ENCODE results near the gene ANKH.
"Not testable (repeated sequence)": the region's sequence is repeated elsewhere in the genome, so short reads cannot be mapped to it uniquely, and the experiment has no call there.

The ANKH gene

DNA sequence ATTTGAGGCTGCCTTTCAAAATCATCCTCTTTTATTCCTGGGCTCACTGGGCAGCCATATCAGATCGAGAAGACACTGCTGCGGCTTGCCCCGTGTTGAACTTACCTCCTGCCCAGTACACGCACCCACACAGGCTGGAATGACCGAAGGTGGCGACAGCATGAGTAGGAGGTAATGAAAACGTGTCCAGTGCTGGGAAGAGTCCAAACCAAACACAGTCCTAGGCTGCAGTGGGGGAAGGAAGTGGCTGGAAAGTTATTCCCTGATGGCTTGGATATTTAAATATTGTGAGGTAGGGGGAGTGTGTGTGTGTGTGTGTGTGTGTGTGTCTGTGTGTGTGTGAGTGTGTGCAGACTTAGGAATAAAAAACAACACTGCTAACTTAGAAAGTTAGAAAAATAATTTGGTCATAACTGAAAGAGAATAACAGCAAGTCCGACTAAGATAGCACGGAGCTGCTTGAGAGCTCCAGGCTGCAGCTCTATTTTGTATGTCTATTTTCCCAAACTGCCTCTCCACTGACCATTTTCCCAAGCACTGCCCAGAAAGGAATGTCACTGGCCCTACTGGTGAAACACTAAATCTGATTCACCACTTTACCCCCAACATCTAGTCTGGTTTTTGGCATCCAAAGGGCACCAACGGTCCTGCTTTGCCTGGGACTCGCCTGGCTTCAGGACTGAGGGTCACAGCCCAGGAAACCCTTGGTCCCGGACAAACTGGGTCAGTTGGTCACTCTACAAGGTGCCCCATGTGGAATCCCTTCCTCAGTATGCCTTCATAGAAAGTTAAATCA lies 41.2 kb downstream of the ANKH start:
- DNase-seq (ENCODE audit: low read depth in 4 of 4, low spot score in 1 of 4), result no peak

GRCh38 chr5:14829396-14829795 lies 42.2 kb downstream of the ANKH start:
- no peak for DNase-seq (ENCODE audit: low read depth in 4 of 4, low spot score in 1 of 4)

DNA sequence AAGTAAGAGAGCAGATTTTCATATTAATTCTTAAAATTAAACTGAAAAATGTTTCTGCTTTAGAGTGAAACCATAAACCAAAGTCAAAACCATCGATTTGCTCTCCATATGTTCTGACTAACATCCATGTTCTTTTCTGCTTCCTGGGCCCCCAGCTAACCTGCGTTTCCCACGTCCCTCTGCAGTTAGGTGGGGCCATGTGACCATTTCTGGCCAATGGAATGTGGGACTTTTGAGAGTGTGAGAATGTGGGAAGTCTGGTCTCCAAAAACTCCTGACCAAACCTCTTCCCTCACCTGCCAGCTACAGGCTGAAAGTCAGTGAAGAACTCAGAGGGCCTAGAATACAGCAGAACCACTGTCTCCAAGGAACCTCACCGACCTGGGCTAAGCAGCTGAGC lies 44.9 kb downstream of the ANKH start:
- DNase-seq (ENCODE audit: low read depth in 4 of 4, low spot score in 1 of 4), result no peak

- DNase-seq (ENCODE audit: low read depth in 4 of 4, low spot score in 1 of 4), result no peak
Measured at GRCh38 chr5:14825977-14826376, 45.6 kb downstream of the ANKH start.

DNA sequence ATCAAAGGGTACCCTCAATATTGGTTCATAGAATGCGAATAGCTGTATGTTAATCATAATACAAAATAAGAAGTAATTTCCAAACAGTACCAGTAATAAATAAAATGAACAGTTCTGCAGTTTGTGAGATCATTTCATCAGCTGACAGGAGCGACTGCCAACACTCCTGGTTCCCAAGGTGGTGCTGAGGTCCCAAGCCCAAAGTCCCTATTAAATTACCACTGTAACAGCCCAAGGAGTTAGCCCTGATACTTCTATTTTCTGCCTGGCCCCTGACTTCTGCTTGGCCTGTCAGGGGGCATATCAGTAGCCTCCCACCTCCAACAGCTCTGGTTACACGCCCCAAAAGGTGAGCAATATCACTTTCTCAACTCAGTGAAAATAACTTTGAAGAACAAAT lies 47.1 kb downstream of the ANKH start:
- DNase-seq (ENCODE audit: low read depth in 4 of 4, low spot score in 1 of 4), result no peak

DNA sequence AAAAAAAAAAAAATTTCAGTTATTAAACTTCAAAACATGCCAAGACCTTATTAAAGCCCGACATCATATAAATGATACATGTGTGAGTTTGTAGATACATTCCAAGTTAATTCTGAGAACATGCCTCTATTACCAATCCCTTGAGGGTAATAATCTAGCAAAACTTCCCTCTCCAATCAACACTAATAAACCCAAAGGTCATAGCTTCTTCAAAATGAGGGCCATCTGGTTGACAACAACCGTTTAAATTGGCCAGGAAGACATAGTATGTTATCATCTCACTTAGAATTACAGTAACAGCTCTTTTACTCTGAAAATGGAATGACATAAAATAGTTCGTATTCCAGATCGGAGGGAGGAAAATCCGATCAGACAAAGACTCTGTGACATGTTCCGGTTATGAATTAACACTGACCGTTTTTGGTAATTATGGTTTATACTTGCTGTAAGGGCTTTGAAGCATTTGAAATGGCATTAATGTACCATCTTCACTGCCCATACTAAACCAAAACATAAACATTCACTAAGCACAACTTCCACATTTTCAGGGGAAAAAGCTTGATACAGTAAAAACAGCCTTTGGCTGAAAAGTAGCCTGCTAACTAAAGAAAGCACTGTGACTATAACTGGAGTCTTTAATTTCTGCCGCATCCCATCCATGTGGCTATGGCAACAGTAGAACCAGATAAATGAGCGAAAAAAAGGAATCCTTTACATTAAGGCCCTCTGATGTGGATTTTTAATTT lies 50.3 kb downstream of the ANKH start:
- DNase-seq (ENCODE audit: low read depth in 4 of 4, low spot score in 1 of 4), result no peak

GRCh38 chr5:14818931-14819790 lies 52.4 kb downstream of the ANKH start:
- DNase-seq (ENCODE audit: low read depth in 4 of 4, low spot score in 1 of 4), result no peak

GRCh38 chr5:14817762-14818136 lies 53.8 kb downstream of the ANKH start:
- not testable (repeated sequence) for DNase-seq (ENCODE audit: low read depth in 4 of 4, low spot score in 1 of 4)

DNA sequence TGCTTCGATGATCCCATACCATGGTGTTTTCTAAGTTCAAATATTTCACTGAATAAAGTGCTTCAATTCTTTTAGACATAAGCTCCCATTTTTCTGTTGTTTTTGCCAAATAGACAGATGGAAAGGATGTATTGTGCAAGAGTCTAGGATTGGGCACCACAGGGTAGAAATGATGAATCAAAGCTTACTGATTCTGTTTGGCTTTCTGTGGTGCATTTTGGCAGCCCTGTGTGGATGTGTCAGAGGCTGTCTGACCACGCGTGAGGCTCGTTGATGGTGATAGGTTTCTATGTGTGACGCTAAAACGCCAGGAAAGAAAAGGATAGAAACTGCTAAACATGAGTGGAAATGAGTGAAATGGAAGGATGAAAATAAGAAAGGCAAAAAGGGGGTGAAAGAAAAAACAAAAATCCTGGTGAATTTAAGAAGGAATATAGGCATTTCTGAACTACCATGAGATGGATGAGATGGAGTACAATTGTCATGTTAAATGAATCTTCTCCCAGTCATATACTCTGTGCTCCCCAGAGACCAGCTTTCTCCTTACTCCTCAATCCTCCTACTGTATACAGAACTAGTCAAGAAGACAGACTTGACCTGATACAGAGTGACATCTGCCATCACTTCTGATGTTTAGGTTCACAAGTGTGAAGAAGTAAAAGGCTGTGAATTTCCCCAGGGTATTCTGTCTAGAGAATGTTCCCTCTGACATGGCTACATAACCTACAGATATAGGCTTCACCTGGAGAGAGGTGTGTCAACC lies 54.4 kb downstream of the ANKH start:
- DNase-seq (ENCODE audit: low read depth in 4 of 4, low spot score in 1 of 4), result peak in 1 of 4 experiments; percentile 40

DNA sequence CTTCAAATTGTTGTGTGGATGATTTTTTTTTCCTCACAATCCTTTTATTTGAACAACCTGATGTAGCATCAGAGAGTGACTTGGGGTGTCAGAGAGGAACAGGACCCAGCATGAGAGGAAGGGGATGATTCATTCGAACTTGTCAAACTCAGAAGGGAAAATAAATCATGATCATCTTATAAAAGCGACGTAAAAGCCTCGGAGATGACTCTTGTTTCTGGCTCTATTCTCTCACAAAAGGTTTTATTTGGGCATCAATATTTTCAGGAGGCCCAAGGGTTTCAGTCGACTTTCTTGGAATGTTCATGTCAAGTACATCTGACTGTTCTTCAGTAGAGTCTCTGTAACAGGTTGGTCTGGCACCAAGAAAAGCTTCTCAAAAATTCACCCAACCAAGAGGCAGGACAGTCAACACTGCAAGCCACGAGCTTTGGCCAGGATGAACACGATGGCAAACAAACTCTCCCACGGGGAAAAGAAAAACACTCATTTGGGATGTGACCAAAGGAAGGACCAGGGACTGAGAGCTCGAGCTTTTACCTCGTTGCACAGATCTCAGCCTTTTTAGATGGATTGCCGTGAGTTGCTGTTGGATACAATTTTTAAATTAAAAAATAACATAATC lies 55.1 kb downstream of the ANKH start:
- DNase-seq (ENCODE audit: low read depth in 4 of 4, low spot score in 1 of 4), result no peak

DNA sequence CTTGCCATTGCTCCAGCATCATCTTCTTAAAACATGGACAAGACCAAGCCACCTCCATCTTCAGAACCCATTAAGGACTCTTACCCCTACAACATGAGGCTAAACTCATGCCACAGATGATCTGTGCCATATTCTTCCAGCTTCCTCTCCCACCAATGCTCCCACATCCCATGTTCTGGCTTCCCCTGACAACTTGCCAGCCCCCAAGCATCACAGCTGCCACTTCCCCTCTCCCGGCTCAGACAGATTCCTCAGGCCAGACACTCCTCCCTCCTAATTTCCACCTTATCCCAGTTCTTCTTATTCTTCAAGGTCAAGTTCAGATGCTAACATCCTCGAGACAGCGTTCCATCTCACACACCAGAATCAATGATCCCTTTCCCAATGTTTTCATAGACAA lies 57.8 kb downstream of the ANKH start:
- DNase-seq (ENCODE audit: low read depth in 4 of 4, low spot score in 1 of 4), result no peak

- DNase-seq (ENCODE audit: low read depth in 4 of 4, low spot score in 1 of 4), result no peak
Measured at GRCh38 chr5:14812166-14812565, 59.4 kb downstream of the ANKH start.

DNA sequence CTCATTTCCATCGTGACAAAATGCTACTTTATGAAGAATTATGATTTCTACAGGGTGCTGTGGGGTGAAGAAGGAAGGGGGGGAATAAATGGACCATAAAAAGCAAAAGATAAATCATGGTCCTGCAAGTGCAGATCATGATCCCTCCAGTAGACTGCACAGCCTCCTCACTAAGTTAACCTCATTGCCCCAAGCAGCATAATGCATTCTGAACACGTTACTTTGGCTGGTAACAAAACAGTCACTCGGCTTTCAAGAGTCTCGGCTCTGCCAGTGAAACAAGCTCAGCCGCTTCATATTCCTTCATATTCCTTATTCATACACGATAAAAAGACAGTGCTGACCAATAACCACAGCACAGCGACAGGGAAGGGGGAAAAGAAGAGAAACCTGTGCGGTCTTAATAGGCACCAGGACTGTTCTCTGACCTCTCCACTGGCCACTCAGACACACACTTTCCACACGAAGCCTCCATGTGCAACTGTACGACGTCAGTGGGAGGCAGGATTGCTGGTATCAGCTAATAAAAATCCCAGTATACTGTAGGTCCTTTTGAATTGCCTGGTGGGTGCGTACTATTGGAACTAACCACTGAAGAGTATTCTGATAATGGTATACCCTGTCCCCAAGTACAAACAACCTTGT lies 60.5 kb downstream of the ANKH start:
- no peak for DNase-seq (ENCODE audit: low read depth in 4 of 4, low spot score in 1 of 4)

DNA sequence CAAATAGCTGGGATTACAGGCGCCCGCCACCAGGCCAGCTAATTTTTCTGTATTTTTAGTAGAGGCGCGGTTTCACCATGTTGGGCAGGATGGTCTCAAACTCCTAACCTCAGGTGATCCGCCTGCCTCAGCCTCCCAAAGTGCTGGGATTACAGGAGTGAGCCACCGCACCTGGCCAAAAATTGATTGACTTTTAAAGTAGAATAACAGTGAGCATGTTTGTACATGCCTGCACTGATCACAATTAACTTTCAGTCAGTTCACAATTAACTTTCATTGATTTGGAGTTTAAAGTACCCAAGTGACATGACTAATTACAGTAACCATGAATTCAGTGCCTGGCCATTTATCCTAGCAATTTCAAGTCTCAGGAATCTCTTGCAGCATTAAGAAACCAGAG lies 61.3 kb downstream of the ANKH start:
- no peak for DNase-seq (ENCODE audit: low read depth in 4 of 4, low spot score in 1 of 4)

- DNase-seq (ENCODE audit: low read depth in 4 of 4, low spot score in 1 of 4), result peak; percentile 38 to 69 (median 50)
Measured at GRCh38 chr5:14809369-14810155, 62.0 kb downstream of the ANKH start.

DNA sequence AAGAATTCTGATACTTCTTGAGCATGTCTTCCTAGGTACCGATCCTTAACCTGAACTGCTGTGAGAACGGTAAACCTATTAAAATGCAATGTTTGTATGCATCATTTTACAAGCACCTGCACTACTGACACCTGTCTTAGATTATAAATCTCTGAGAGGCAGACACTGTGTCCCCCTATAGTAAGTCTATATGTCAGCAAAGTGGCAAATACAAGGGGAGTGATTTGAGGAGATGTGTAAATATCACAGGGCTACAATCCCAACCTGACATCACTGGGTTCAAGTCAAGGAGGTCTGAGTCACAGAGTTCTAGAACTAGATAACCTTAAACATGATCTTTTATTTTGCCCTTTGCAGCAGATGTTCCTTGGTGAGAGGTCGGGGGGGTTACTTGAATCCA lies 64.1 kb downstream of the ANKH start:
- no peak for DNase-seq (ENCODE audit: low read depth in 4 of 4, low spot score in 1 of 4)

DNA sequence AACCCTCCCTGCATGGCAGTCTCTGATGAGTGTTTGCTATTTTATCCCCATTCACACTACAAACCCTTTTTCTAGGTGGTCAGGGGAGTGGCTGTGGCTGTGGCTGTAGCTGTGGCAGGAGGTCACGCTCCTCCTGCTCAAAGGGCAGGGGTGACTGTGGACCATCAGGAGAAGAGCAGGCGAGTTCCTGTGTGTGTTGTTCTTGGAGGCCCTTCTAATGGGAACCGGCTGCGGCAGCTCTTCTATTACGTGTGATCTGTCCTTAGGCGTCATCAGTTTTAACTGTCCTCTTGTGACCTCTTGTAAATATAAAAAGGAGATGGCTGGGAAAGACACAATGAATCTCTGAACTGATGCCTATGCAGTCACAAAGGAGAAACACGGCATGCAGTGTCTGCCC lies 65.1 kb downstream of the ANKH start:
- no peak for DNase-seq (ENCODE audit: low read depth in 4 of 4, low spot score in 1 of 4)

GRCh38 chr5:14802541-14802940 lies 69.0 kb downstream of the ANKH start:
- no peak for DNase-seq (ENCODE audit: low read depth in 4 of 4, low spot score in 1 of 4)

GRCh38 chr5:14801792-14802191 lies 69.8 kb downstream of the ANKH start:
- no peak for DNase-seq (ENCODE audit: low read depth in 4 of 4, low spot score in 1 of 4)

Data from stimulated activated CD4-positive, alpha-beta T cell treated with anti-CD3 and anti-CD28 coated beads, Interleukin-1b, Interleukin-23, amount 100 ng/mL, for 24 hours (primary cell).